SK-N-SH (cell line): Measurements from ENCODE around the gene CFAP74. TPM values are rescaled to one million over a fixed set of nuclear protein-coding genes. Genes with fewer than 3 reads are reported as not detected.

ENCODE experiments used
- CTCF ChIA-PET: fragments of 300-600, 350-600 bp; formaldehyde crosslinking; extraction: SDS; loops from one replicate; lab custom pipeline; 2021; lab: Yijun Ruan, JAX
- POLR2A ChIA-PET: fragments of 350-600 bp; sonication (Branson Sonifier 250); formaldehyde crosslinking; extraction: SDS; loops from one replicate; lab custom pipeline; 2020; ENCODE audit warnings: antibody characterized with exemption, inconsistent platforms; lab: Yijun Ruan, JAX
- DNase-seq: peaks from one replicate; pipeline ENCODE4 v3.0.0; 2012
- H2AFZ ChIP-seq: fragments of 200-600 bp; sonication (generic); 2 replicates; pipeline ENCODE4 v1.8.1; 2016; ENCODE audit warnings: antibody characterized with exemption, mild to moderate bottlenecking, low read depth
- H3F3A ChIP-seq: fragments of 200-600 bp; sonication (generic); replicated peaks from 2 replicates; pipeline ENCODE3; 2016; ENCODE audit warnings: antibody characterized with exemption, mild to moderate bottlenecking; ENCODE audit not compliant: insufficient read depth
- H3K27ac ChIP-seq, 2 experiments: fragments of 200-500 bp in 1 of 2; fragments of 200-600 bp in 1 of 2; sonication (Bioruptor generic) in 1 of 2; sonication (generic), shearing (Covaris generic) in 1 of 2; 2 replicates each; pipeline versions ENCODE4 v1.5.1 to v1.6.1; 2014 to 2016; ENCODE audit warnings: low read depth in 2 of 2, inconsistent platforms in 1 of 2, low read length in 1 of 2, mild to moderate bottlenecking in 1 of 2, mixed read lengths in 1 of 2
- H3K27me3 ChIP-seq: fragments of 200-600 bp; sonication (generic), shearing (Covaris generic); 2 replicates; pipeline ENCODE4 v1.6.1; 2016; ENCODE audit warnings: mixed run types; ENCODE audit not compliant: insufficient read depth
- H3K36me3 ChIP-seq, 2 experiments: fragments of 200-500 bp in 1 of 2; fragments of 200-600 bp in 1 of 2; sonication (Bioruptor generic) in 1 of 2; sonication (generic) in 1 of 2; replicated peaks in 1 of 2; 2 replicates each; pipeline versions ENCODE3 to v1.5.1; 2014 to 2016; ENCODE audit warnings: low read length in 1 of 2, mild to moderate bottlenecking in 1 of 2; ENCODE audit not compliant: insufficient read depth in 2 of 2, control insufficient read depth in 1 of 2
- H3K4me1 ChIP-seq, 2 experiments: fragments of 200-500 bp in 1 of 2; fragments of 200-600 bp in 1 of 2; sonication (Bioruptor generic) in 1 of 2; sonication (generic), shearing (Covaris generic) in 1 of 2; 2 replicates each; pipeline versions ENCODE4 v1.5.1 to v1.6.1; 2014 to 2016; ENCODE audit warnings: low read depth in 1 of 2, low read length in 1 of 2, mixed run types in 1 of 2; ENCODE audit not compliant: insufficient read depth in 2 of 2, control insufficient read depth in 1 of 2
- H3K4me2 ChIP-seq: fragments of 200-600 bp; sonication (generic), shearing (Covaris generic); 2 replicates; pipeline ENCODE4 v1.6.1; 2017; ENCODE audit warnings: mixed run types
- H3K4me3 ChIP-seq, 2 experiments: fragments of 200-500 bp in 1 of 2; fragments of 200-600 bp in 1 of 2; sonication (Bioruptor generic) in 1 of 2; sonication (generic), shearing (Covaris generic) in 1 of 2; 2 replicates each; pipeline versions ENCODE4 v1.5.1 to v1.8.1; 2014 to 2016; ENCODE audit warnings: low read depth in 2 of 2, inconsistent platforms in 1 of 2, low read length in 1 of 2, mild to moderate bottlenecking in 1 of 2, mixed read lengths in 1 of 2, moderate library complexity in 1 of 2
- H3K79me2 ChIP-seq: fragments of 200-600 bp; sonication (generic); 2 replicates; pipeline ENCODE4 v1.8.1; 2017; ENCODE audit warnings: mild to moderate bottlenecking; ENCODE audit not compliant: insufficient read depth
- H3K9ac ChIP-seq: fragments of 200-600 bp; sonication (generic); 2 replicates; pipeline ENCODE4 v1.6.1; 2017; ENCODE audit warnings: mixed run types
- H3K9me2 ChIP-seq: fragments of 200-600 bp; sonication (generic); 2 replicates; pipeline ENCODE4 v1.6.1; 2017; ENCODE audit warnings: mixed run types
- H3K9me3 ChIP-seq: fragments of 200-600 bp; sonication (generic); 2 replicates; pipeline ENCODE4 v1.6.1; 2017; ENCODE audit warnings: mixed run types, mild to moderate bottlenecking, moderate library complexity
- H4K20me1 ChIP-seq: fragments of 200-600 bp; sonication (generic); 2 replicates; pipeline ENCODE4 v1.6.1; 2017; ENCODE audit warnings: mild to moderate bottlenecking, mixed run types; ENCODE audit not compliant: insufficient read depth
- EZH2phosphoT487 ChIP-seq: fragments of 200-600 bp; sonication (generic); IDR thresholded peaks from 2 replicates; pipeline ENCODE4 v1.6.1; 2017; ENCODE audit warnings: low read depth, mixed run types, mild to moderate bottlenecking, antibody characterized with exemption, moderate library complexity, borderline replicate concordance
- FOXJ3 ChIP-seq: sonication (generic); formaldehyde crosslinking; IDR thresholded peaks from 2 replicates; pipeline ENCODE4 v1.5.1; 2020; ENCODE audit warnings: mild to moderate bottlenecking, missing genetic modification reagents
- FOXM1 ChIP-seq: IDR thresholded peaks from 2 replicates; pipeline ENCODE4 v1.4.0; 2012; ENCODE audit warnings: low read depth, mild to moderate bottlenecking
- GATA2 ChIP-seq: sonication (generic); formaldehyde crosslinking; IDR thresholded peaks from 2 replicates; pipeline ENCODE4 v1.5.0; 2020; ENCODE audit warnings: mild to moderate bottlenecking, missing genetic modification reagents
- JUND ChIP-seq: IDR thresholded peaks from 2 replicates; pipeline ENCODE4 v1.4.0; 2012
- MXI1 ChIP-seq: IDR thresholded peaks from 2 replicates; pipeline ENCODE4 v1.6.1; 2012; ENCODE audit warnings: mild to moderate bottlenecking, low read depth, low read length, improper control_type of control experiment
- NRF1 ChIP-seq: IDR thresholded peaks from 2 replicates; pipeline ENCODE4 v1.6.1; 2012; ENCODE audit warnings: low read depth, mild to moderate bottlenecking, low read length
- RAD21 ChIP-seq: IDR thresholded peaks from 2 replicates; pipeline ENCODE4 v1.6.1; 2012; ENCODE audit warnings: mild to moderate bottlenecking, low read length
- REST ChIP-seq: IDR thresholded peaks from 2 replicates; pipeline ENCODE4 v1.6.1; 2012; ENCODE audit warnings: mild to moderate bottlenecking, low read depth, low read length, moderate library complexity
- SMC3 ChIP-seq: IDR thresholded peaks from 2 replicates; pipeline ENCODE4 v1.6.1; 2012; ENCODE audit warnings: low read depth, low read length, improper control_type of control experiment
- USF2 ChIP-seq: fragments of 150-350 bp; IDR thresholded peaks from 2 replicates; pipeline ENCODE4 v1.6.1; 2017; ENCODE audit warnings: antibody characterized with exemption, low read length, low read depth, borderline replicate concordance
- WGBS: methylation state at CpG from one replicate; pipeline ENCODE4 v1.1.6; 2017; ENCODE audit warnings: low lambda C conversion rate; 5-methylcytosine and 5-hydroxymethylcytosine counted together
- polyA plus RNA-seq, 3 experiments: library from polyadenylated mRNA; depleted of rRNA; stranded (reverse); fragments of >200 nt; gene quantifications; 2 replicates each; pipeline ENCODE4 v1.2.3, GENCODE V29; 2012
- TF ChIP-seq, protein P1 (sequence below): IDR thresholded peaks from 2 replicates; pipeline ENCODE4 v1.4.0; 2012; ENCODE audit warnings: low read depth

CFAP74 gene
- polyA plus RNA-seq, 1 of the 3 experiments (the other 2 are of a cell fraction) = not detected

- Histone ChIP-seq H3K27me3 (no peaks in the 10 kb centered on the region), H3K9me3 (no peaks in the 10 kb centered on the region), H4K20me1 (no peaks in the 10 kb centered on the region), H3K27ac (no peak overlapping the region), H3K9me2 (no peaks in the 10 kb centered on the region), H3K4me2 (no peak overlapping the region), H3K79me2 (no peaks in the 10 kb centered on the region), H3K36me3 (no peaks in the 10 kb centered on the region), H3K9ac (no peak overlapping the region), H3K4me1 (peaks cover 0 to 15% of the 10 kb centered on the region in 2 experiments; a peak in 1 of 4 replicates), H3K4me3 (no peak overlapping the region), H2AFZ (no peak overlapping the region), H3F3A (no peaks in the 10 kb centered on the region)
- no peak for DNase-seq
- TF ChIP-seq NRF1 (no peak), GATA2 (CRISPR knock-in tag) (no peak), MXI1 (no peak), JUND (no peak), SMC3 (no peak), RAD21 (no peak), FOXJ3 (CRISPR knock-in tag) (no peak), EZH2phosphoT487 (no peak), USF2 (no peak), REST (no peak), FOXM1 (no peak)
- TF ChIP-seq, protein P1, sequence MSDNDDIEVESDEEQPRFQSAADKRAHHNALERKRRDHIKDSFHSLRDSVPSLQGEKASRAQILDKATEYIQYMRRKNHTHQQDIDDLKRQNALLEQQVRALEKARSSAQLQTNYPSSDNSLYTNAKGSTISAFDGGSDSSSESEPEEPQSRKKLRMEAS = no peak
- ChIA-PET CTCF (no interaction called here), POLR2A (no interaction called here)
- 100% methylated on average over 3 of the region's 6 CpGs for WGBS
These were observed 82.1 kb downstream of the CFAP74 start for GRCh38 chr1:1921459-1921862.
